SU-DHL-6 (cell line): ENCODE data around the gene DNASE2B.

Experiments used
- H2AFZ ChIP-seq: fragments of 200-600 bp; sonication (generic); 2 replicates; pipeline ENCODE4 v1.6.1; 2014; ENCODE audit warnings: low read depth, mild to moderate bottlenecking, moderate library complexity, mixed read lengths, antibody characterized with exemption, low read length; ENCODE audit not compliant: severe bottlenecking
- H3F3A ChIP-seq: fragments of 200-600 bp; shearing (Covaris generic); 2 replicates; pipeline ENCODE4 v1.6.0; 2016; ENCODE audit warnings: antibody characterized with exemption, mild to moderate bottlenecking; ENCODE audit not compliant: insufficient read depth
- H3K27ac ChIP-seq: fragments of 200-600 bp; sonication (generic); 2 replicates; pipeline ENCODE4 v1.5.1; 2016; ENCODE audit warnings: low read depth, mild to moderate bottlenecking, low read length, moderate library complexity, mixed read lengths
- H3K27me3 ChIP-seq: fragments of 200-600 bp; sonication (generic), shearing (Covaris generic); 2 replicates; pipeline ENCODE4 v1.6.0; 2014; ENCODE audit warnings: mild to moderate bottlenecking, low read length
- H3K36me3 ChIP-seq: fragments of 200-600 bp; sonication (generic); 2 replicates; pipeline ENCODE4 v1.6.1; 2014; ENCODE audit warnings: mild to moderate bottlenecking, low read length, mixed read lengths
- H3K4me2 ChIP-seq: fragments of 300-600, 200-600 bp; shearing (Covaris generic), sonication (generic); 2 replicates; pipeline ENCODE4 v1.6.0; 2014; ENCODE audit warnings: low read length, low read depth, mild to moderate bottlenecking; ENCODE audit not compliant: poor library complexity, severe bottlenecking
- H3K4me3 ChIP-seq: fragments of 200-600 bp; sonication (generic); 2 replicates; pipeline ENCODE4 v1.5.1; 2014; ENCODE audit warnings: antibody characterized with exemption, low read length, mild to moderate bottlenecking, mixed read lengths; ENCODE audit not compliant: insufficient read depth, poor library complexity, severe bottlenecking
- H3K79me2 ChIP-seq: fragments of 200-600 bp; sonication (generic); 2 replicates; pipeline ENCODE4 v1.6.1; 2014; ENCODE audit warnings: mild to moderate bottlenecking, low read length, moderate library complexity; ENCODE audit not compliant: insufficient read depth
- H3K9ac ChIP-seq: fragments of 200-600 bp; sonication (generic); 2 replicates; pipeline ENCODE4 v1.7.0; 2014; ENCODE audit warnings: mild to moderate bottlenecking, low read length
- H3K9me2 ChIP-seq: fragments of 200-600 bp; sonication (generic); replicated peaks from 2 replicates; pipeline ENCODE4 v1.6.1; 2014; ENCODE audit warnings: low read length; ENCODE audit not compliant: insufficient read depth
- H3K9me3 ChIP-seq: fragments of 200-600 bp; sonication (generic); 2 replicates; pipeline ENCODE4 v1.6.1; 2014; ENCODE audit warnings: low read length, mixed read lengths; ENCODE audit not compliant: insufficient read depth
- H4K20me1 ChIP-seq: fragments of 200-600 bp; sonication (generic); 2 replicates; pipeline ENCODE4 v1.6.1; 2014; ENCODE audit warnings: low read depth, mild to moderate bottlenecking, antibody characterized with exemption, low read length, moderate library complexity, mixed read lengths
- EZH2phosphoT487 ChIP-seq: fragments of 200-600 bp; sonication (generic), shearing (Covaris generic); conservative IDR thresholded peaks from 2 replicates; pipeline ENCODE4 v1.6.1; 2018; ENCODE audit warnings: mild to moderate bottlenecking, antibody characterized with exemption, low read length, moderate library complexity, mixed read lengths
- TF ChIP-seq, protein P1 (sequence below): fragments of 200-600 bp; sonication (generic); IDR thresholded peaks from one replicate; pipeline ENCODE4 v1.5.1; 2017; ENCODE audit warnings: antibody characterized with exemption, mild to moderate bottlenecking, low read length, moderate library complexity; ENCODE audit not compliant: insufficient read depth, poor library complexity, severe bottlenecking

The DNASE2B gene

DNA sequence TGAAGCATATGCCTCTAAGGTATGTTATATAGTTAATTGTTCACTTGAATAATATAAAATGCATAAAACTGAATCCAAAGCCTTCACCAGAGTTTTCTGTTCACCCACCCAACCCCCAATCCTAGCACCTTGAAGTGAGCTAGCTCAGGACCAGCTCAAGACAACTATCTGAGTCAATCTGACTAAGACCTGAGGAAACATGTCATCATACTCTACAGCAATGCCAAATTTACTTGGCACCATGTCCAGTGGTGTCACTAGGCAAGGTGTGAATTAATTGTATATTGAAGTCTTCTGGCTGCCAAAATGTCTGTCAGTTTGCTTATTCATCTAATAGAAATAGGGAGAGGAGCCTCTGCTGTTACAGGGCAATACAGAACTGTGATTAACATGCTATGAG is 3.8 kb downstream of the DNASE2B start:
- Histone ChIP-seq H3K79me2 (no peaks in the 10 kb centered on the region), H3F3A (no peaks in the 10 kb centered on the region), H2AFZ (no peak overlapping the region), H3K36me3 (no peaks in the 10 kb centered on the region), H3K27ac (no peak overlapping the region), H4K20me1 (no peaks in the 10 kb centered on the region), H3K9me3 (no peaks in the 10 kb centered on the region), H3K27me3 (no peaks in the 10 kb centered on the region), H3K9me2 (no peaks in the 10 kb centered on the region), H3K4me3 (no peak overlapping the region), H3K9ac (no peak overlapping the region), H3K4me2 (no peak overlapping the region)
- TF ChIP-seq, protein P1, sequence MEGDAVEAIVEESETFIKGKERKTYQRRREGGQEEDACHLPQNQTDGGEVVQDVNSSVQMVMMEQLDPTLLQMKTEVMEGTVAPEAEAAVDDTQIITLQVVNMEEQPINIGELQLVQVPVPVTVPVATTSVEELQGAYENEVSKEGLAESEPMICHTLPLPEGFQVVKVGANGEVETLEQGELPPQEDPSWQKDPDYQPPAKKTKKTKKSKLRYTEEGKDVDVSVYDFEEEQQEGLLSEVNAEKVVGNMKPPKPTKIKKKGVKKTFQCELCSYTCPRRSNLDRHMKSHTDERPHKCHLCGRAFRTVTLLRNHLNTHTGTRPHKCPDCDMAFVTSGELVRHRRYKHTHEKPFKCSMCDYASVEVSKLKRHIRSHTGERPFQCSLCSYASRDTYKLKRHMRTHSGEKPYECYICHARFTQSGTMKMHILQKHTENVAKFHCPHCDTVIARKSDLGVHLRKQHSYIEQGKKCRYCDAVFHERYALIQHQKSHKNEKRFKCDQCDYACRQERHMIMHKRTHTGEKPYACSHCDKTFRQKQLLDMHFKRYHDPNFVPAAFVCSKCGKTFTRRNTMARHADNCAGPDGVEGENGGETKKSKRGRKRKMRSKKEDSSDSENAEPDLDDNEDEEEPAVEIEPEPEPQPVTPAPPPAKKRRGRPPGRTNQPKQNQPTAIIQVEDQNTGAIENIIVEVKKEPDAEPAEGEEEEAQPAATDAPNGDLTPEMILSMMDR = no peak
- TF ChIP-seq EZH2phosphoT487 = no peak

GRCh38 chr1:84402501-84402900 is 4.2 kb downstream of the DNASE2B start:
- Histone ChIP-seq H2AFZ (no peak overlapping the region), H3K27ac (no peak overlapping the region), H3K4me3 (no peak overlapping the region), H3K27me3 (no peaks in the 10 kb centered on the region), H3K9me3 (no peaks in the 10 kb centered on the region), H3K36me3 (no peaks in the 10 kb centered on the region), H4K20me1 (no peaks in the 10 kb centered on the region), H3F3A (no peaks in the 10 kb centered on the region), H3K79me2 (no peaks in the 10 kb centered on the region), H3K9ac (no peak overlapping the region), H3K9me2 (no peaks in the 10 kb centered on the region), H3K4me2 (no peak overlapping the region)
- no peak for TF ChIP-seq EZH2phosphoT487

- Histone ChIP-seq H3K4me2 (no peak overlapping the region), H3K36me3 (no peaks in the 10 kb centered on the region), H3F3A (no peaks in the 10 kb centered on the region), H3K9me2 (no peaks in the 10 kb centered on the region), H3K4me3 (no peak overlapping the region), H4K20me1 (no peaks in the 10 kb centered on the region), H2AFZ (no peak overlapping the region), H3K9me3 (no peaks in the 10 kb centered on the region), H3K27me3 (no peaks in the 10 kb centered on the region), H3K79me2 (no peaks in the 10 kb centered on the region), H3K9ac (no peak overlapping the region), H3K27ac (no peak overlapping the region)
- TF ChIP-seq, protein P1 = no peak
- no peak for TF ChIP-seq EZH2phosphoT487
Observed at GRCh38 chr1:84403347-84403746, 5.1 kb downstream of the DNASE2B start.

GRCh38 chr1:84406346-84406861 is 8.1 kb downstream of the DNASE2B start:
- no peaks in the 10 kb centered on the region for H3F3A ChIP-seq
- H3K36me3 ChIP-seq = no peaks in the 10 kb centered on the region
- H3K27ac ChIP-seq = no peak overlapping the region
- no peak overlapping the region for H3K4me3 ChIP-seq
- H3K4me2 ChIP-seq = no peak overlapping the region
- no peak for TF ChIP-seq EZH2phosphoT487
- TF ChIP-seq, protein P1 = no peak
- H3K9ac ChIP-seq = no peak overlapping the region
- H3K9me3 ChIP-seq = no peaks in the 10 kb centered on the region
- H3K27me3 ChIP-seq = no peaks in the 10 kb centered on the region
- H3K9me2 ChIP-seq = no peaks in the 10 kb centered on the region
- no peak overlapping the region for H2AFZ ChIP-seq
- H4K20me1 ChIP-seq = no peaks in the 10 kb centered on the region
- no peaks in the 10 kb centered on the region for H3K79me2 ChIP-seq
